HG03432 (cell line): Measurements from ENCODE around the gene CDC73.
A peak's percentile ranks its signal among the peaks of the same experiment; 100 is the strongest.
"Not testable (repeated sequence)": the region's sequence is repeated elsewhere in the genome, so short reads cannot be mapped to it uniquely, and the experiment has no call there.

Experiments used
- ATAC-seq: cut with Tn5 transposase; IDR thresholded peaks from one replicate; pipeline ENCODE4 v1.9.1; 2021; ENCODE audit warnings: mild to moderate bottlenecking, moderate library complexity; ENCODE audit not compliant: unreplicated experiment

CDC73 gene

DNA sequence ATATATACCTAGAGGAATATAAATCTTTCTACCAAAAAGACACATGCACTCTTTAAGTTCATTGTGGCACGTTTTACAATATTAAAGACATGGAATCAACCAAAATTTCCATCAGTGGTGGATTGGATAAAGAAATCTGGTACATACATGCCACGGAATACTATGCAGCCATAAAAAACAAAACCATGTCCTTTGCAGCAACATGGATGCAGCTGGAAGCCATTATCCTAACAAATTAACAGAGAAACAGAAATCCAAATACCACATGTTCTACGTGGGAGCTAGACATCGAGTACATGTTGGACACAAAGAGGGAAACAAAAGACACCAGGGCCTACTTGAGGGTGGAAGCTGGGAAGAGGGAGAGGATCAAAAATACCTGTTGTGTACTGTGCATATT lies 97.6 kb downstream of the CDC73 start:
- no peak for ATAC-seq

DNA sequence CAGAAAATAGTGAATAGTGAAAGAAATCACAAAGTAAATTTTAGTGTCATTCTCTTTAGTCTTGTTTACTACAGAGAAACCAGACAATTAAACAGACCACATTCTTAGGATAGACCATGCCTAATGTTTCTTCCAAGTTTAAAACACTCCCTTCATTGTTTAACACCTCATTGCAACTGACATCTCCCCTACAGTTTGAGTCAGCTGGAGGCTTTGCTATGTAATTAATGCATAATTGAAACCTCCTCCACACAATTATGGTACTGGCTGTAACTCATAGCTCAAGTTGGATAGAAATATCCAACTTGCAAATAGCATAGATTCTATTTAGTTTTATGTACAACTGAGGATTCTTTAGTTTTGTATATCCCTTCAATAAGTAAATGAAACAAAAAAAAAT lies 99.8 kb downstream of the CDC73 start:
- no peak for ATAC-seq

DNA sequence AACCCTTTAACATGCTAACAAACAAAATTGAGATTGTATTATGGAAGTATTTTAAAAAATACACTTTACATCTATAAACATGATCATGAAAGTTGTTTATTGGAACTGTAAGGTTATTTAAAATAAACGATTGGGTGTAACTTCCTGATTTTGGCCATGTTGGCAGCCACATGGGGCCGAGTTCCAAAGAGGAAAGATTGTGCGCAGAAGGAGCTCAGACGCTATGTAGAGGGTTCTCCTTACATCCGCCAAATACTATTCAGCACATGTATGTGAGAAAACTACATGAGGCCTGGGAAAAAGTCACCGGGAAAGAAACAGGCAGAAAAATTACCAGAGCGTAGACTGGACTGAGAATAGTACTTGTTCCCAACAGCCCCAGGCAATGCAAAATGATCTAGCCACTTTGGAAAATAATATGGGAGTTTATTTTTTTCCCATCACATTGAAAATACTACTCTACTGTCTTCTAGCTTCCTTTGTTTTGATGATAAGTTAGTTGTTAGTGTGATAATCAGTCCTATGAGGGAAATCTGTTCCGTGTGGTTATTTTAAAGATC lies 100.3 kb downstream of the CDC73 start:
- no peak for ATAC-seq

DNA sequence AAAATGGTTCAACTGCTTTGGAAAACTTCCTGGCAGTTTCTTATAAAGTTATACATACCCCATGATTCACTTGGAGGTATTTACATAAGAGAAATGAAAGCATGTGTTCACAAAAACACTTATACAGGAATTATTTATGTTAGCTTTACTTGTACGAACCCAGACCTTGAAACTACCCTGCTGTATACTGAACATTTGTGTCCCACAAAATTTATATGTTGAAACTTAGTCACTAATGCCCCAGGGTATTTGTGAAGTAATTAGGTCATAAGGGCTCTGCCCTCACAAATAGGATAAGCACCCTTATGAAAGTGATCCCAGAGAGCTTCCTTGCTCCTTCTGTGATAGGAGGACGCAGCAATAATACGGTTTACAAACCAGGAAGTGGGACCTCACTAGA lies 107.3 kb downstream of the CDC73 start:
- ATAC-seq: no peak

DNA sequence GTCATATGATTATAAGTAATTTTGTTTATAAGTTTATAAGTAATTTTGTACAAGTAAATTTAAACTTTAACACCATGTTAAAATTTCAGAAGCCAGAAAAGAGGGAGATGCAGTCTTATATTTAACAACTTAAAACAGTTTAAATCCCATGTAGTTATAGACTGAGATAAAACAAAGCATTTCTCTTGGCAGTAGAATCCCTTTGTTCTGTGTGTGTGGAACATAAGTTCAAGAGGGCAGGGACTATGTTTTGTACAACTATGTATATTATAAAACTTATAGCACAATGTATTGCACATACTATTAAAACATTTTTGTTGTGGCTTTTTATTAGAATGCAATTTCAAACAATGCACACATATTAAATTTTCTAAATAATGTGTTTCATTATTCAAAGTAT lies 109.3 kb downstream of the CDC73 start:
- ATAC-seq: not testable (repeated sequence)

DNA sequence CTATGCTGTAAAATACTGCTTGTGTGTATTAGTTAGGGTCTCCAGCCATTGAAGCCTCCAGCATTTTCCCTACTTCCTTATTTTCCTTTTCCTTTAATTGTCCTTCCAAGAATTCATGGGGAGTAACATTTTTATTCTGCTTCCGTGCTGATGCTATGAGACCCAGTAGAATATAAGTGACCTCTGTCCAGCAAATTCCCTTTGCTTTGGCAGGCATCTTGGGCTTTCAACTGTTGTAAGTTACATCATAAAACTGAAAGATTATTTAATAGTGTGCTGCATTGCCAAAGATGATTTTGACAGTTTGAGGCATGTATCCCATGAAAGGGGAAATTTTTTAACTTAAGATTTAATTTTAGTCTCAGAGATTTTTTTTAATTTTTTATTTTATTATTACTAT lies 112.7 kb downstream of the CDC73 start:
- ATAC-seq: no peak

DNA sequence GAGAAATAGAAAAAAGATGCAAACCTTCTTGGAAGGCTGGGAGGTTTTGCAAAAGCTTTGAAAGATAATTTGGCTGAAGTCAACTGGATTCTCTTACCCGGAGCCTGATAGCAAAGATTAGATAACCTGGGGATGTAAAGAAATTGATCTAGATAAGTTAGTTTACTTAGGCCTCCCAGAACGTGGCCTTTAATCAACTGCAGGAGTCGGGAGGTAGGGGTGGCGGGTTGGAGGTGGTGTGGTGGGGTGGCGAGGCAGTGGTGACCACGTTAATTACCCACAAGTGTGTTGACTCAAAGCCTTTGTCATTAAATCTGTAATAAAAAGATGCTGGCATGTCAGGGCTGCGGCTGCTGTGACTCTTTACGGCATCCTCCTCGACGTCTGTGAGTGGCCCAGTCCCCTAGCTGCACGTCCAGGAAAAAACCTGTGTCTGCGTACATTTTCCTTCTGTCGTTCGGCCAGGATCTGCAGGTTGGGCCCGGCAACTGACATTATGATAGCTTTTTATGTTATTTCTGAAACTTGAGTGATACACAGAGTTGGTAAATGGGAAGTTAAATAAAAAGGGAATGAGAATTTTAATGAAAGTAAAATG lies 115.6 kb downstream of the CDC73 start:
- ATAC-seq: no peak

DNA sequence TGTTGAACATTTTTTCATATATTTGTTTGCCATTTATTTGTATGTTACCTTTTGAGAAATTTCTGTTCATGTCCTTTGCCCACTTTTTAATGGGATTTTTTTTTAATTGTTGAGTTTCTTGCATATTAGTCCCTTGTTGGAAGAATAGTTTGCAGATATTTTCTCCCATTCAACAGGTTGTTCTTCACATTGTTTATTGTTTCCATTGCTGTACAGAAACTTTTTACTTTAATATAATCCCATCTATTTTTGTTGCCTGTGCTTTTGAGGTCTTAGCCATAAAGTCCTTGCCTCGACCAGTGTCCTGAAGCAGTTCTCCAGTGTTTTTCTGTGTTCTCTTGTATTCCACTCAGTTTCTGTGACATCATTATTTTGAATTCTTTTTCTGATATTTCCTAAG lies 118.8 kb downstream of the CDC73 start:
- ATAC-seq: no peak

DNA sequence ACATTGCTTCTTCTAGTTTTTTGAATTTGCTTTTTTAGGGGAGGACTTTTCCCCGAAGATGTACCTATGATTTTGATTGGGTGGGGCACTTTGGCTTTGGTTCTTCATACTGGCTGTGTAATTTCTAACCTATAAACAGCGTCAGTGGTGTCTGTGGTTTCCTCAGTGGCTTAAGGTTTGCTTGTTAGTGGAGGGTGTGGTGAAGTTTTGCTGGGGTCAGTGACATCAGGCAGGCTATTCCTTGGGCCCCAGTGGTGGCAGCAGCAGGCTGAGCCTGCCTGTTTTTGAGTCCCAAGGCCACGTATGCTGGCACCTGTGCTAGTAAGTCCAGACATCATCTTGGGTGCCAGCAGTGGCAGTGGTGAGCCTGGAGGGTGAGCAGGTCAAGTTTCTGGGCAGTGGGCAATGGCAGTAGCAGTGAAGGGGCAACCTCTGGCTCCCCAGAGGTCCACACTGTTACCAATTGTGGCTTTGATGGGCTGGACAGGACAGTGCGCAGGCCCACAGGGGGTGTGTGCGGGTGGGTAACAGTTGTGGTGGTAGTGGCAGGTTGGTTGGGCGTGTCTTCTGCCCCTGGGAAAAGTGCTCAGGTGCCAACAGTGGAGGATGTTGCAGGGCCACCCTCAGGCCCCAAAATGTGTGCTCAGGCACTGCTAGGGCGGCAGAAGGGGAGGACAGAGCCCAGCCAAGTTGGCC lies 119.4 kb downstream of the CDC73 start:
- ATAC-seq: peak; percentile 51

DNA sequence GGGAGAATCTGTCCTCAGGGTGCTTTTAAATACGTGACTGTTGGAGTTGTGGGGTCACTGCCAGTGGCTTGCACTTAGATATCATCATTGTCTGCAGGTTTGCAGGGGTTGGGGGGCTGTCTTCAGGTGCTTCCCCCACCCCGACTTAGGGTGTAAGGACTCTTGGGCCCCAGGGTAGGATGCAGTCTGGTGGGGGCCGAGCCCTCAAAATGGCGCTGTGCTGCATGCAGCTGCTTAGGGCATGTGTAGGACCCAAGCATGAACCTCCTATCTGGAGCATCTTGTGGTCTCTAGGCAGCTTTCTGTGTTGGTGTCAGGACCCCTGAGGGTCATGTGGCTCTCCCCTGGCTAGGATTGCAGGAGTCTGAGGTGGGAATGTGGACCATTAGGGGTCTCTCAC lies 120.2 kb downstream of the CDC73 start:
- no peak for ATAC-seq

DNA sequence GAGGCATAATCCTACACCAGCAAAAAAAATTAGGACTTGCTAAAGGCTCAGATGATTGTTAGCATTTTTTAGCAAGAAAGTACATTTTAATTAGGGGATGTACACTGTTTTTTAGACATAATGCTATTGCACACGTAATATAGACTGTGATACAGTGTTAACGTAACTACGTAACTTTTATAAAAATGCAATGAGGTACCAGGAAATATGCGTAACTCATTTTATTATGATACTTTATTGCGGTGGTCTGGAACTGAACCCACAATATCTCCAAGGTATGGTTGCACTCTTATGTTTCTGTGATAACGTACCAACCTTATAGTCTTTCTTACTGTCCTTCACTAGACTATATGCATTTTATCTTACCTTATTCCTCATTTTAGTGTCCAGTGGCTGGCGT lies 127.4 kb downstream of the CDC73 start:
- ATAC-seq: no peak

DNA sequence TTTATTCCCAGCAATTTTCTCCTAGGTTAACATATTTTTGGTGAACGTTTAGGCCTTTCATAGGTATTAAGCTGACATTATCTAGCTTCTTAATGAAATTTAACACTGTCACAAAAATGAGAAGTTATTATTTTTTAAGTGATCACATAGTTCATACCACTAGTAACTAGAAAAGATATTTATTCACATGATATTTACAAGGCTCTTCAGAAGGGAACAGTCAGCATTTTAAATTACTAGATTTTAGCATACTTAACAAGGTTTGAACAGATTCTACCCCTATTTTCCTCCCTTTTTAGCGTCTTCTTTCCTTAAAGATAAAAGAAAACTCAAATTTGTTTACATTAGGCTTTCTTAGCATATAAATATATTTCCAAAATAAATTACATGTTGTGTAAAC lies 130.1 kb downstream of the CDC73 start:
- no peak for ATAC-seq

DNA sequence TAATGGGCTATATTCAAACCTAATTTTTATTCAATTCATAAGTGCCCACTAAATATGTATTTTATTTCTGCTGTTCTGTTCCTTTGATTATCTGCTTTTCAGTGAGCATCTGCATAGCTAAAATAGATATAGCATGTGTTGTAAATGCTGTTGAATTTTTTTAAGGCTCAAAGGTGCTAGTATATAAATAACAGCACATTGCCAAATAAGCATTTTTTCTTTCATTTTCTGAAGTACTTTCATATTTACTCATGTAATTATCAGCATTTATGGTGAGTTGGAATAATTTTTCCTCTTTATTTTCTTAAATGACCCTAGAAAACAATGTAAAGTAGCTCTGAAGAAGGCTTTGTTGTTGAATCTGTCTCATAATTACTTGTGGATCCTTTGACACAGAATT lies 134.2 kb downstream of the CDC73 start:
- ATAC-seq: no peak

DNA sequence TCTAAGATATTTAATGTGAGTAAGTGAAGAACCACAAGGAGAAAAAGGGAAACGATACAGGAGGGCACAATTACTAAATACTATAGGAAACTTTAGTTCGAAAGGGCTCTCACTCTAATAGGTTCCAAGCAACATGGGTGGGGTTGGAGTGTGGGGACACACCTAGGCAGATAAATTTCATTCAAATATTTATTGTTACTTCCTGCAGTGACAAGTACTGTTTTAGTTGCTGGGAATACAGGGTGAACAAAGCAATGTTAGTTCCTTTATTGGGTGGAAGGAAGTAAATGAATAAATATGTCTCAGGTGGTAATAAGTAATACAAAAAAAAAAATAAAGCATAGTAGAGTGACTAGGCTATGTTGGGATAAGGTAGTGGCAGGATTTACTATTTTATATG lies 137.8 kb downstream of the CDC73 start:
- ATAC-seq: no peak

DNA sequence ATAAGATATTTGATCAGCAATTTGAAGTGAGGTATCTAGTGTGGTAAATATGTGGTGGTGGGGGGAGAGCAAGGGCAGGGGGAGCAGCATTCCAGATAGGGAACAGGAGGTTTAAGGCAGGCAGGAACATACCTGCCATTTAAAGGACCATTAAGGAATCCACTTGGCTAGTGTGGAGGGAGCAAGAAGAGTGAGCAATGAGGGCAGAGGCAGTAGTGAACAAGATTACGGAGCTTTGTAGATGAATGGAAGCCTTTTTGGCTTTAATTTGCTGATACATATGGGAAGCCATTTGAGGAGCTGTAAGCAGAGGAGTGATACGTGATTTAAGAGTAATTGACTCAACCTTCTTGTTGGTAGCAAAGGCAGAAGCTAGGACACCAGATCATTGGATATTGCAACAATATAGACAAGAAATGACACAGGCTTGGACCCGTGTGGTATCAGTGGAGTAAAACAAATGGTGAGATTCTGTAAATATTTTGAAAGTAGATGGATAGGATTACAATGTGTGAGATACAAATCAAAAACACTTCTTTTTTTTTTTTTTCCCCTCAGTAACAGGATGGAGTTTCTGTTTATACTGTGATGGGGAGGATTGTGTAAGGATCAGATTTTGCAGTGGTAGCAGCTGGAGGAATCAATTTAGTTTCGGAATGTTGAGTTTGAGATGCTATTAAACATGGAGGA lies 138.4 kb downstream of the CDC73 start:
- no peak for ATAC-seq

DNA sequence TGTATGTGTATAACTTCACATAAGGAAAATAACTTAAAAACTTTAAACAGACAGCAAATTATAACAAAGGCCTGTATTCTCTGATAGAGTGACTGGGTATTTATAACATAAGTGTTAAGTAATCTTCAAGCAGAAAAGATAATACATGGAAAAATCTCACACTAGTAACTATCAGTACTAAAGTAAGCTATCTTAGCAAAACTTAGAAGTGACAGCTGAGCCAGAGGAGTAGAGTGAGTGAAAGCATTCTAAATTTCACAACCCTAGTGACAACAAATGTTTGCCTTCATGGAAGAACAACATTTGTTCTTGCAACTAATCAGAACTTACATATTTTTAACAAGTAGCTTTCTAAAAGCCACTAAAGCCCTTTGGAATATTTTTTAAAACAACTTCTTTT lies 139.1 kb downstream of the CDC73 start:
- ATAC-seq: no peak

DNA sequence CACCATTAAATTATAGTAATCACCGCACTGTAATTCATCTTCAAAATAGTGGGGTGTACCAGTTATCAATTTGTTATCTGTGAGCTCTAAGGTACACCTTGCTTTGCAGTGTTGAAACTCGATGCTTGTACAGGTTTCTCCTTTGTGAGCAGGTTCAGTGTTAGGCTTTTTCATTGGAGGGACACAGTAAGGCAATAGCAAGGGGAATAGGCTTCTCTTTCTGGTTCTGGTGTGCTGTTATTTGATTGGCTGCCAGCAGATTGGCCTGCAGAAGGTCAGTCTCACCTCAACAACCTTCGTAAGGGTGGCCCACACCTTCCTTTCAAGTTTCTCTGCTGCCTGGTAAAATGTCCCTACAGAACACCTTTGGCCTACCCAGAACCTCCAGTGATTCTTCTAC lies 140.8 kb downstream of the CDC73 start:
- ATAC-seq: no peak

DNA sequence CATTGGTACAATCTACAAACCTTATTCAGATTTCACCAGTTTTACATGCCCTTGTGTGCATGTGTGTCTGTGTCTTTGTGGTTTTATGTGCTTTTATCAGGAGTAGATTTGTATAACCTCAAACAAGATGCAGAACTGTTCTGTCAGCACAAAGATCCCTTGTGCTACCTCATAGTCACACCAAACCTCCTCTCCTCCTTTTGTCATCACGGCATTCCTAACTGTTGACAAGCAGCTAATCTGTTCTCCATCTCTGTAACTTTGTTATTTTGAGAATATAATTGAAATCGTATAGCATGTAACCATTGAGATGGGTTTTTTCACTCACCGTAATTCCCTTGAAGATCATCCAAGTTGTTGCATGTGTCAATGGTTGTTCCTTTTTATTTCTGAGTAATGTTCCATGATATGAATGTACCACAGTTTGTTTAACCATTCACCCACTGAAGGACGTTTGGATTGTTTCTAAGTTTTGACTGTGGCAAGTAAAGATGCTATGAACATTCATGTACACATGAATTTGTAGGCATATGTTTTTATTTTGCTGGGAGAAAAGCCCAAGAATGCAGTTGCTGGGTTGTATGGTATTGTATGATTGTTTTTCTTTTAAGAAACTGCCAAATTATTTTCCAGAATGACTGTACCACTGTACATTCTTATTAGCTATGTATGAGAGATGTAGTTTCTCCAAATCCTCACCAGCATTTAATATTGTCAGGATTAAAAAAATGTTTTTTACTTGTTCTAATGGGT lies 142.7 kb downstream of the CDC73 start:
- no peak for ATAC-seq

DNA sequence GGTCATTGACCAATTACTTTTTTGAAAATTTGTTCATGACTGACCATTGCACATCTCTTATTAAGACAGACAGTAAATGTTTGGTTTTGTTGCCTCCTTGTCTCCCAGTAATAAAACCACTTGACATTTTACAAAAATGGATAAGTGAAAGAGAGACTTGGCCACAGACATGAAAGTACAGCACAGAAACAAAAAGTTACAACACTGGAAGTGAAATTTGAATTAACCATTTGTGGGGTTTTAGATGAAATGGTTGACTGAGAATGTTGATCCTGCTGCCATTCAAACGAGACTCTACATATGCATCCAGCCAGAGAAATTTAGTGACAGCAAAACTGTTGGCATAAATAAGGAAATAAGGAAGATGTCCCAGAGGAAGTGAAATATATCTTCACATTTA lies 143.9 kb downstream of the CDC73 start:
- peak; percentile 45 for ATAC-seq

DNA sequence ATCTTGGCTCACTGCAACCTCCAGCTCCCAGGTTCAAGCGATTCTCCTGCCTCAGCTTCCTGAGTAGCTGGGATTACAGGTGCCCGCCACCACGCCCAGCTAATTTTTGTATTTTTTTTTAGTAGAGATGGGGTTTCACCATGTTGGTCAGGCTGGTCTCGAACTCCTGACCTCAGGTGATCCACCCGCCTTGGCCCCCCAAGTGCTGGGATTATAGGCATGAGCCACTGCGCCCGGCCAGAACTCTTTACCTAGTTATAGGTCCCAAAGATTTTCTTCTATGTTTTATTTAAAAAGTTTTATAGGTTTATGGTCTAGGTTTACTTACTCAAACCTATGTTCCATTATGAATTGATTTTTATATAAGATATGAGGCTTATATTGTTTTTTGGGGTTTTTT lies 145.0 kb downstream of the CDC73 start:
- ATAC-seq: not testable (repeated sequence)

DNA sequence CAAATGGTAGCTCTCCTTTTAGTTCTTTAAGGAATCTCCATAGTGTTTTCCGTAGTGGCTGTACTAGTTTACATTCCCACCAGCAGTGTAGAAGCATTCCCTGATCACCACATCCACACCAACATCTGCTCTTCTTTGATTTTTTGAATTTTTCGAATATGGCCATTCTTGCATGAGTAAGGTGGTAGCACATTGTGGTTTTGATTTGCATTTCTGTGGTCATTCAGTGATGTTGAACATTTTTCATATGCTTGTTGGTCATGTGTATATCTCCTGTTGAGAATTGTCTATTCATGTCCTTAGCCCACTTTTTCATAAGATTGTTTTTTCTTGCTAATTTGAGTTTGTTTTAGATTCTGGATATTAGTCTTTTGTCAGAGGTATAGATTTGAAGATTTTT lies 149.2 kb downstream of the CDC73 start:
- ATAC-seq: peak; percentile 94
